ENCODE measurements around the gene PPP4R3A. TPM values are rescaled to one million over a fixed set of nuclear protein-coding genes. Genes with fewer than 3 reads are reported as not detected.
A peak's percentile ranks its signal among the peaks of the same experiment; 100 is the strongest.
"Not testable (repeated sequence)": the region's sequence is repeated elsewhere in the genome, so short reads cannot be mapped to it uniquely, and the experiment has no call there.

PPP4R3A gene
- total and polyA plus RNA-seq, 12 donors: 32.2 to 60.6 (median 41.0) TPM

GRCh38 chr14:91496790-91497189 is 13.3 kb downstream of the PPP4R3A start:
- H3K36me3 ChIP-seq: peaks cover 0 to 33% (median 0%) of the 10 kb centered on the region in 9 donors
- no peaks in the 10 kb centered on the region for H3K27me3 ChIP-seq
- H3K9me3 ChIP-seq: no peaks in the 10 kb centered on the region
- intact Hi-C loops (cut with DNase I): loop anchor here in 1 of 10 donors (5.0 kb wide), 1 partner anchor 936 kb away; no protein-coding TSS in a partner anchor
- H3K4me1 ChIP-seq: peaks cover 15 to 93% (median 78%) of the 10 kb centered on the region in 9 donors
- no peak for ATAC-seq
- no peak for TF ChIP-seq CTCF (IDR thresholded peaks at IDR 0.05)
- peak overlapping the region in 1 of 10 donors; percentile 39 for H3K27ac ChIP-seq
- H3K4me3 ChIP-seq: no peak overlapping the region
- 93 to 98% methylated on average over 1 of the region's 1 CpG for WGBS, 2 donors
- no peak for DNase-seq

- not testable (repeated sequence) for H3K4me3 ChIP-seq, DNase-seq, H3K27ac ChIP-seq, H3K9me3 ChIP-seq, H3K27me3 ChIP-seq, ATAC-seq
- intact Hi-C loops (cut with DNase I): loop anchor here in 1 of 10 donors (5.0 kb wide), 1 partner anchor 938 kb away; no protein-coding TSS in a partner anchor
- WGBS, 2 donors: 66 to 76% methylated on average over 8 of the region's 8 CpGs
- H3K36me3 ChIP-seq: peaks cover 0 to 31% (median 0%) of the 10 kb centered on the region in 9 donors
- H3K4me1 ChIP-seq: peaks cover 13 to 80% (median 67%) of the 10 kb centered on the region in 9 donors
Measured at GRCh38 chr14:91494392-91495065, 15.6 kb downstream of the PPP4R3A start.

- DNase-seq: no peak
- peak in 1 of 8 donors; percentile 12 for ATAC-seq
- no peaks in the 10 kb centered on the region for H3K9me3 ChIP-seq
- no peaks in the 10 kb centered on the region for H3K27me3 ChIP-seq
- WGBS, 2 donors: 73 to 78% methylated on average over 3 of the region's 3 CpGs
- peaks cover 0 to 30% (median 4%) of the 10 kb centered on the region in 9 donors for H3K36me3 ChIP-seq
- intact Hi-C loops (cut with DNase I): no loop called here
- peaks cover 13 to 74% (median 66%) of the 10 kb centered on the region in 9 donors for H3K4me1 ChIP-seq
- H3K4me3 ChIP-seq: no peak overlapping the region
- H3K27ac ChIP-seq: no peak overlapping the region
- no peak for TF ChIP-seq CTCF (IDR thresholded peaks at IDR 0.05)
Measured at GRCh38 chr14:91493169-91493568, 16.9 kb downstream of the PPP4R3A start.

- no peak for DNase-seq
- no peak overlapping the region for H3K4me3 ChIP-seq
- WGBS, 2 donors: 76 to 85% methylated on average over 2 of the region's 2 CpGs
- no peaks in the 10 kb centered on the region for H3K9me3 ChIP-seq
- H3K4me1 ChIP-seq: peaks cover 0 to 40% (median 17%) of the 10 kb centered on the region in 9 donors
- H3K27me3 ChIP-seq: no peaks in the 10 kb centered on the region
- no peak for ATAC-seq
- no peak overlapping the region for H3K27ac ChIP-seq
- H3K36me3 ChIP-seq: peaks cover 0 to 98% (median 28%) of the 10 kb centered on the region in 9 donors
- intact Hi-C loops (cut with DNase I): no loop called here
- no peak for TF ChIP-seq CTCF (IDR thresholded peaks at IDR 0.05)
Measured at GRCh38 chr14:91484744-91485143, 25.4 kb downstream of the PPP4R3A start.

GRCh38 chr14:91484186-91484585 is 25.9 kb downstream of the PPP4R3A start:
- ATAC-seq: no peak
- DNase-seq: no peak
- peak in 1 of 9 donors; percentile 8 for TF ChIP-seq CTCF (IDR thresholded peaks at IDR 0.05)
- Histone ChIP-seq H3K4me3 (no peak overlapping the region), H3K27me3 (no peaks in the 10 kb centered on the region), H3K27ac (no peak overlapping the region), H3K36me3 (peaks cover 0 to 98% (median 27%) of the 10 kb centered on the region in 9 donors), H3K4me1 (peaks cover 0 to 40% (median 17%) of the 10 kb centered on the region in 9 donors), H3K9me3 (no peaks in the 10 kb centered on the region)
- WGBS, 2 donors: 94 to 96% methylated on average over 3 of the region's 3 CpGs
- intact Hi-C loops (cut with DNase I): no loop called here
